BE2C (cell line): ENCODE measurements around the gene ATP6V0B. TPM values are rescaled to one million over a fixed set of nuclear protein-coding genes. Genes with fewer than 3 reads are reported as not detected.

ENCODE experiments used
- DNase-seq: peaks from one replicate; pipeline ENCODE4 v3.0.0-alpha.2; 2020
- H3K27me3 ChIP-seq: fragments of 250-450 bp; sonication (Bioruptor Pico); 2 replicates; pipeline ENCODE4 v1.5.1; 2020; ENCODE audit warnings: mild to moderate bottlenecking
- H3K36me3 ChIP-seq: fragments of 250-450 bp; sonication (Bioruptor Pico); 2 replicates; pipeline ENCODE4 v1.5.1; 2020; ENCODE audit warnings: mild to moderate bottlenecking
- H3K4me1 ChIP-seq: fragments of 250-450 bp; sonication (Bioruptor Pico); 2 replicates; pipeline ENCODE4 v1.5.1; 2020
- H3K4me3 ChIP-seq: 2 replicates; pipeline ENCODE4 v1.5.1; 2011; ENCODE audit warnings: low read depth, low read length
- H3K9me3 ChIP-seq: fragments of 250-450 bp; sonication (Bioruptor Pico); 2 replicates; pipeline ENCODE4 v1.5.1; 2020
- CTCF ChIP-seq: IDR thresholded peaks from 2 replicates; pipeline ENCODE4 v1.5.1; 2012; ENCODE audit warnings: mild to moderate bottlenecking, low read depth, low read length
- polyA plus RNA-seq: library from polyadenylated mRNA; unstranded; fragments of >200 nt; gene quantifications from one replicate; pipeline ENCODE4 v1.2.1, GENCODE V29; 2012; ENCODE audit warnings: low read depth, missing spikeins; ENCODE audit not compliant: insufficient read length, insufficient read depth

The ATP6V0B gene
- polyA plus RNA-seq: 402 TPM

- no peaks in the 10 kb centered on the region for H3K27me3 ChIP-seq
- peaks cover 11% of the 10 kb centered on the region for H3K36me3 ChIP-seq
- no peaks in the 10 kb centered on the region for H3K4me1 ChIP-seq
- TF ChIP-seq CTCF: no peak
- peak within 1 kb of the TSS; percentile 80 for H3K4me3 ChIP-seq
- no peaks in the 10 kb centered on the region for H3K9me3 ChIP-seq
- peak; percentile 92 for DNase-seq
These were observed at the start of gene ATP6V0B for GRCh38 chr1:43974443-43975248. Gene ATP6V0B, plus strand, starts transcription at chr1:43974960. Its CDS starts 81 bp downstream, at chr1:43975041.

- Histone ChIP-seq H3K36me3 (no peaks in the 10 kb centered on the region), H3K9me3 (no peaks in the 10 kb centered on the region), H3K4me3 (no peak overlapping the region), H3K27me3 (no peaks in the 10 kb centered on the region), H3K4me1 (no peaks in the 10 kb centered on the region)
- DNase-seq: no peak
- TF ChIP-seq CTCF: no peak
These were observed 48.9 kb upstream of the ATP6V0B start for GRCh38 chr1:43925846-43926245.

GRCh38 chr1:43930168-43930948 is 44.4 kb upstream of the ATP6V0B start:
- Histone ChIP-seq H3K4me3 (no peak overlapping the region), H3K27me3 (no peaks in the 10 kb centered on the region), H3K4me1 (no peaks in the 10 kb centered on the region), H3K36me3 (no peaks in the 10 kb centered on the region), H3K9me3 (no peaks in the 10 kb centered on the region)
- peak; percentile 23 for DNase-seq
- TF ChIP-seq CTCF: peak; percentile 39

DNA sequence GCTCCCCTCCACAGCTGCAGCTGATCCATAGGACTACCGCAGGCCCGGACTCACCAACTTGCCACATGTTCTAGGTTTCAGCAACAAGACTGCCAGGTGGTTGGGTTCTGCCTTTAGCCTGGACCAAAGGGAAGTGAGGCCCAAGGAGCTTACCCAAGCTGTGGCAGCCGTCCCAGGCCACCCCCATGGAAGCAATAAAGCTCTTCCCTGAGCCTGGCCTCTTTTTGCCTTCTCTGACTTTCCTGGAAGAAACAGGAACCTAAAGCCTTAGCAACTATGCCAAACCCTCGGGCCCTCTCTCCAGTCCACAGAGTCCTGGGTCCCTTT is 43.8 kb upstream of the ATP6V0B start:
- H3K4me1 ChIP-seq: no peaks in the 10 kb centered on the region
- DNase-seq: no peak
- no peak for TF ChIP-seq CTCF
- H3K9me3 ChIP-seq: no peaks in the 10 kb centered on the region
- no peaks in the 10 kb centered on the region for H3K36me3 ChIP-seq
- H3K27me3 ChIP-seq: no peaks in the 10 kb centered on the region
- H3K4me3 ChIP-seq: no peak overlapping the region

DNA sequence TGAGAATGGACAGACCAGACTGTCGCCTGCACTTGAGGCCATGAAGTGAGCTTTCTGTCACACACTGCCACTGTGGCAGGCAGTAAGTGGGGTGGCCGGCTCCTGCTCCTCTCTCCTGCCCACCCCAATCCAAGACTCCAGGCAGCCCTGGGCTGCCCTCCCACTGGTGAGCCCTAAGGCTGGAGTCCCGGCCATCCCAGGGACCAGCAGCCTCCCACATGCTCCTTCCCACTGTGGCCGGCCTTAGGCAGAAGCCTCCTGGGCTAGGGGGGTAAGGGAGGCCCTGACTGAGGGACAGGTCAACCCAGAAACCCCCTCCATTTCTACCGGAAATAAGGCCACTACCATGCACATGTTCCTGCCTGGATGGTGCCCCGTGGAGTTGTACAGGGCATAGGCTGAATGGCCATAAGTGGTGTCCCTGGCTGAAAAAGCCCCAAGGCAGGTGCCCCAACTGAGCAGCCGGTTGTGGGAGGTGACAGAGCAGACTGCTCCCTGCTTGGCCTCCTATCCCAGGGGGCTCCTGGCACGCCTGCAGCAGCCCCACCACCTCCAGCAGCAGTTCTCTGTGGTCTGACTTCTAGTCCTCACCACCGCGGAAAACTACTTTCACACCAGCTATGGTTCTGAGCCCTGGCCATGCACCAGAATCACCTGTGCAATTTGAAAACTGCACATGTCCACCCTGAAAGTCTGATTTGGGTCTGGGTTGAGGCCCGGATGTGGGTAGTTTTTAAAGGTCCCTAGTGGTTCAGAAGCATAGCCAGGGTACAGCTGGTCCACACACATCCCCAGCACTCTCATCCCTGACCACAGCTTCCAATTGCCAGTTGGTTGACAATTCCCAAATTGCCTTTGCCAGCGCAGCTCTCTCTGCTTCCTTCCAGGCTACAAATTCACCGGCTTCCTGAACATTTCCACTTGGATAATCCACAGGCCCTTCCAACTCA is 42.8 kb upstream of the ATP6V0B start:
- Histone ChIP-seq H3K36me3 (no peaks in the 10 kb centered on the region), H3K4me3 (no peak overlapping the region), H3K9me3 (no peaks in the 10 kb centered on the region), H3K27me3 (no peaks in the 10 kb centered on the region), H3K4me1 (no peaks in the 10 kb centered on the region)
- no peak for DNase-seq
- no peak for TF ChIP-seq CTCF
